PC-9 (cell line): ENCODE data around the gene TTLL9.

Experiments
- EZH2 ChIP-seq: fragments of 200-600 bp; sonication (generic); IDR thresholded peaks from 2 replicates; pipeline ENCODE4 v1.8.0; 2017; ENCODE audit warnings: antibody characterized with exemption, low read depth
- TF ChIP-seq, protein P1 (sequence below): fragments of 200-600 bp; sonication (generic); conservative IDR thresholded peaks from 2 replicates; pipeline ENCODE4 v1.6.1; 2017; ENCODE audit warnings: mixed run types, antibody characterized with exemption, mild to moderate bottlenecking, moderate library complexity

DNA sequence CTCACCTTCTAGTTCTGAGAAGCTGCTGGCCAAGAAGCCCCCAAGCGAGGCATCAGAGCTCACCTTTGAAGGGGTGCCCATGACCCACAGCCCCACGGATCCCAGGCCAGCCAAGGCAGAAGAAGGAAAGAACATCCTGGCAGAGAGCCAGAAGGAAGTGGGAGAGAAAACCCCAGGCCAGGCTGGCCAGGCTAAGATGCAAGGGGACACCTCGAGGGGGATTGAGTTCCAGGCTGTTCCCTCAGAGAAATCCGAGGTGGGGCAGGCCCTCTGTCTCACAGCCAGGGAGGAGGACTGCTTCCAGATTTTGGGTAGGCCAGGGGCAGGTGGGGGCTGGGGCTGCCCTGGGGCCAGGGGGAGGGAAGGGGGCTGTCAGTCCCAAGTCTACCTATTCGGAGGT is 49.0 kb upstream of the TTLL9 start:
- TF ChIP-seq, protein P1, sequence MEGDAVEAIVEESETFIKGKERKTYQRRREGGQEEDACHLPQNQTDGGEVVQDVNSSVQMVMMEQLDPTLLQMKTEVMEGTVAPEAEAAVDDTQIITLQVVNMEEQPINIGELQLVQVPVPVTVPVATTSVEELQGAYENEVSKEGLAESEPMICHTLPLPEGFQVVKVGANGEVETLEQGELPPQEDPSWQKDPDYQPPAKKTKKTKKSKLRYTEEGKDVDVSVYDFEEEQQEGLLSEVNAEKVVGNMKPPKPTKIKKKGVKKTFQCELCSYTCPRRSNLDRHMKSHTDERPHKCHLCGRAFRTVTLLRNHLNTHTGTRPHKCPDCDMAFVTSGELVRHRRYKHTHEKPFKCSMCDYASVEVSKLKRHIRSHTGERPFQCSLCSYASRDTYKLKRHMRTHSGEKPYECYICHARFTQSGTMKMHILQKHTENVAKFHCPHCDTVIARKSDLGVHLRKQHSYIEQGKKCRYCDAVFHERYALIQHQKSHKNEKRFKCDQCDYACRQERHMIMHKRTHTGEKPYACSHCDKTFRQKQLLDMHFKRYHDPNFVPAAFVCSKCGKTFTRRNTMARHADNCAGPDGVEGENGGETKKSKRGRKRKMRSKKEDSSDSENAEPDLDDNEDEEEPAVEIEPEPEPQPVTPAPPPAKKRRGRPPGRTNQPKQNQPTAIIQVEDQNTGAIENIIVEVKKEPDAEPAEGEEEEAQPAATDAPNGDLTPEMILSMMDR = no peak
- TF ChIP-seq EZH2 = no peak
